Left ventricle myocardium inferior (tissue), 1 donor: ENCODE results near the gene GPR78. TPM values are rescaled to one million over a fixed set of nuclear protein-coding genes. Genes with fewer than 3 reads are reported as not detected.

Experiments
- DNase-seq: peaks from one replicate; pipeline ENCODE4 v3.0.0-alpha.2; 2020
- H3K27ac ChIP-seq: fragments of 200-600 bp; replicated peaks from 2 replicates; pipeline ENCODE4 v1.8.0; 2021
- H3K27me3 ChIP-seq: fragments of 200-600 bp; 2 replicates; pipeline ENCODE4 v1.8.0; 2021; ENCODE audit warnings: low read depth
- H3K36me3 ChIP-seq: fragments of 200-600 bp; 2 replicates; pipeline ENCODE4 v1.8.0; 2021
- H3K4me1 ChIP-seq: fragments of 200-600 bp; 2 replicates; pipeline ENCODE4 v1.8.0; 2021
- H3K4me3 ChIP-seq: fragments of 200-600 bp; 2 replicates; pipeline ENCODE4 v1.8.0; 2021; ENCODE audit warnings: mild to moderate bottlenecking, moderate library complexity
- H3K9me3 ChIP-seq: fragments of 200-600 bp; replicated peaks from 2 replicates; pipeline ENCODE4 v1.8.0; 2021
- intact Hi-C: fragments of 100-400 bp; cut with micrococcal nuclease; formaldehyde crosslinking; loops from one replicate; pipeline ENCODE4 v1.11.0; 2022
- total RNA-seq: library from RNA; stranded (reverse); fragmentation: NEBNext Ultra II Directional; extraction: Animal tissue kit (Norgen Biotek cat#: 25700); gene quantifications from one replicate; pipeline ENCODE4 v1.2.1, GENCODE V29; 2021
- TF ChIP-seq, protein P1 (sequence below): fragments of 200-600 bp; IDR thresholded peaks from 2 replicates; pipeline ENCODE4 v1.8.0; 2021; ENCODE audit warnings: antibody characterized with exemption, mild to moderate bottlenecking, borderline replicate concordance
- donor health status: DM: no; HTN: yes; CAD: no; lungs with severe emphysema.

GPR78 gene
- total RNA-seq, 1 donor from 2014 or later: not detected

DNA sequence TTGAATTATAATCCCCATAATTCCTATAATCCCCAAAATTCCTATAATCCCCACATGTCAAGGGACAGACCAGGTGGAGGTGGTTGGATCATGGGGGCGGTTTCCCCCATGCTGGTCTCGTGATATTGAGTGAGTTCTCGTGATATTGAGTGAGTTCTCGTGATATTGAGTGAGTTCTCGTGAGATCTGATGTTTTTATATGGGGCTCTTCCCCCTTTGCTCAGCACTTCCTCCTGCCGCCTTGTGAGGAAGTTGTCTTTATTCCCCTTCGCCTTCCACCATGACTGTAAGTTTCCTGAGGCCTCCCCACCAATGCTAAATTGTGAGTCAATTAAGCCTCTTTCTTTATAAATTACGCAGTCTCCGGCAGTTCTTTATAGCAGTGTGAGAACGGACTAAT lies 36.6 kb upstream of the GPR78 start:
- no peak for DNase-seq
- Histone ChIP-seq H3K4me3 (no peak overlapping the region), H3K4me1 (no peaks in the 10 kb centered on the region), H3K9me3 (no peaks in the 10 kb centered on the region), H3K27ac (no peak overlapping the region), H3K36me3 (no peaks in the 10 kb centered on the region), H3K27me3 (peaks cover 44% of the 10 kb centered on the region)
- intact Hi-C loops: no loop called here
- TF ChIP-seq, protein P1, sequence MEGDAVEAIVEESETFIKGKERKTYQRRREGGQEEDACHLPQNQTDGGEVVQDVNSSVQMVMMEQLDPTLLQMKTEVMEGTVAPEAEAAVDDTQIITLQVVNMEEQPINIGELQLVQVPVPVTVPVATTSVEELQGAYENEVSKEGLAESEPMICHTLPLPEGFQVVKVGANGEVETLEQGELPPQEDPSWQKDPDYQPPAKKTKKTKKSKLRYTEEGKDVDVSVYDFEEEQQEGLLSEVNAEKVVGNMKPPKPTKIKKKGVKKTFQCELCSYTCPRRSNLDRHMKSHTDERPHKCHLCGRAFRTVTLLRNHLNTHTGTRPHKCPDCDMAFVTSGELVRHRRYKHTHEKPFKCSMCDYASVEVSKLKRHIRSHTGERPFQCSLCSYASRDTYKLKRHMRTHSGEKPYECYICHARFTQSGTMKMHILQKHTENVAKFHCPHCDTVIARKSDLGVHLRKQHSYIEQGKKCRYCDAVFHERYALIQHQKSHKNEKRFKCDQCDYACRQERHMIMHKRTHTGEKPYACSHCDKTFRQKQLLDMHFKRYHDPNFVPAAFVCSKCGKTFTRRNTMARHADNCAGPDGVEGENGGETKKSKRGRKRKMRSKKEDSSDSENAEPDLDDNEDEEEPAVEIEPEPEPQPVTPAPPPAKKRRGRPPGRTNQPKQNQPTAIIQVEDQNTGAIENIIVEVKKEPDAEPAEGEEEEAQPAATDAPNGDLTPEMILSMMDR: no peak

DNA sequence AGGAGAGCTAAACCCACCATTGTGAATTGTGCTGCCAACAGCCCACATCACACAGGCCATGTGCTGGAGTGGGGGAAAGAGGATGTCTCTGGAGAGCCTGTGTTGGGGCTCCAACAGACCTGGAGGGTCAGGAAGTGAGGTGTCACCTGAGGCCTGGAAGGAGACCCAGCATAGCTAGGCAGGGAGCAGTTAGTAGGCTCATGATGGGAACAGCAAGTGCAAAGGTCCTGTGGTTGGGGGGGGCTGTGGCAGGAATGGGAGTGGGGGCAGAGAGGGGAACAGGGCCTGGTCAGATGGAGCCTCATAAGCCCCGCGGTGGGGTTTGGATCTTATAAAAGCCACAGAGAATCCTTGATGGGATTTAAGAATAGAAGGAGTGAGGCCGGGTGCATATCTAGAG lies 35.9 kb upstream of the GPR78 start:
- Histone ChIP-seq H3K27me3 (peaks cover 44% of the 10 kb centered on the region), H3K4me3 (no peak overlapping the region), H3K27ac (no peak overlapping the region), H3K36me3 (no peaks in the 10 kb centered on the region), H3K9me3 (no peaks in the 10 kb centered on the region), H3K4me1 (no peaks in the 10 kb centered on the region)
- intact Hi-C loops: no loop called here
- no peak for DNase-seq
- TF ChIP-seq, protein P1: no peak

DNA sequence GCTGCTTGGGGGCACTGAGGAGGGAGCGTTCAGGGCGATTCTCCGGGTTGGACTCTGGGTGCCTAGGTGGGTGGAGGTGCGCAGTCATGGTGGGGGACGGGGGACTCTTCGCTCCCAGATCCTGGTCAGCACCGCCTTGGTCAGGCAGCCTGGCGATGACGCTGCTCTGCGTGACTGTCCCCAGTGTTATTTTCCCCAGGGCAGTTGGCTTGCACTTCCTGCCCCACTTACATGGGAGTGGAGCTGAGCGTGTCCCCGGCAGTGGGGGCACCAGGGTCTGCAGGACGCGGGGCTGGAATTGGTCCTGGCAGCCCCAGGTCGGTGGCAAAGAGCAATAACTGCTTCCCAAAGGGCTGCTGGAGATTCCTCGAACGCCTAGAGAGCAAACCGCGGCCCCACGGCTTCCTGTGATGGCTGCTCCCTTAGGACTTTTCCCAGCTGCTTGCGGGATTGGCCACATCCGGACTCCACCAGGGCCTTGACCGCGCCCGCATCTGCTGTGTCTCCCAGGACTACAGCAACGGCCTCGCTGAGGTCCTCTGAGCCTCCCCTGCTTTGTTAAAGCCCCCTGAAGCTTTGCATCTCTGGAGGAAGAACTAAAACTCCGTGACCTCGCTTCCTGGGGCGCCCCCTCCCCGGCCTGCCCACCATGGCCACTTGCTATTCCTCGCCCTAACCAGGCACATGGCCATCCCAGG lies 35.3 kb upstream of the GPR78 start:
- Histone ChIP-seq H3K9me3 (no peaks in the 10 kb centered on the region), H3K4me1 (no peaks in the 10 kb centered on the region), H3K36me3 (no peaks in the 10 kb centered on the region), H3K27ac (no peak overlapping the region), H3K27me3 (peaks cover 44% of the 10 kb centered on the region), H3K4me3 (no peak overlapping the region)
- DNase-seq: no peak
- TF ChIP-seq, protein P1: no peak
- intact Hi-C loops: no loop called here

DNA sequence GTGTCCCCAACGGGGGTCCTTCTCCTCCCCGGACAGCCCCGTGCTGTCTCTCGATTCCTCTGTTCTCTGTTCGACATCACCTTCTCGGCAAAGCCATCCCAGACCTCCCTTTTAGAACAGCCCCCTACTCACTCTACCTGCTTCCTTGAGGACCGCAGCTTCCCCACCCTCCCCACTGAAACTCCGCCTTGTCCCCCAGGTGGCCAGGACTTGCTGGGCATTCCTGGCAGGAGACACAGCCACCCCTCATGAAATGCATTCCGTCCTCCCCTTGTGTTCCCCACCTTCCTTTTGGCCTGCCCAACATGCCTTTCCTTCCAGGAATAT lies 34.8 kb upstream of the GPR78 start:
- DNase-seq: no peak
- intact Hi-C loops: no loop called here

DNA sequence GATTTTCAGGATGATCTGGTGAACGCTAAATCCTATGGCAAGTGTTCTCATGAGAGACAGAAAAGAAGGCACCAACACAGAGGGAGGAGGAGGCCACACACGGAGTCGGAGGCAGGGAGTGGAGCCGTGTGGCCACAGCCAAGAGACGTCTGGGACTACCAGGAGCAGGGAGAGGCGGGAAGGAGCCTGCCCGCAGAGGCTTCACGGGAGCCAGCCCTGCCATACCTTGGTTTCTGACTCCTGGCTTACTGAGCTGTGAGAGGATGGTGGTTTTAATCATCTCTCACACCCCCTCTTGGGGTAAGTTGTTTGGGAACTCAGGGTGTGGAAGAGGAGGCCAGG lies 33.5 kb upstream of the GPR78 start:
- intact Hi-C loops: no loop called here
- TF ChIP-seq, protein P1: no peak
- Histone ChIP-seq H3K9me3 (peaks cover 4% of the 10 kb centered on the region), H3K4me3 (no peak overlapping the region), H3K4me1 (no peaks in the 10 kb centered on the region), H3K27ac (no peak overlapping the region), H3K27me3 (peaks cover 48% of the 10 kb centered on the region), H3K36me3 (no peaks in the 10 kb centered on the region)
- no peak for DNase-seq

More for the DNA sequence above, 34.8 kb upstream of the GPR78 start:
- Histone ChIP-seq H3K27ac (no peak overlapping the region), H3K4me3 (no peak overlapping the region), H3K27me3 (peaks cover 44% of the 10 kb centered on the region), H3K4me1 (no peaks in the 10 kb centered on the region), H3K9me3 (no peaks in the 10 kb centered on the region), H3K36me3 (no peaks in the 10 kb centered on the region)
- TF ChIP-seq, protein P1: no peak
